ENCODE results near the gene ST3GAL3.

The ST3GAL3 gene

GRCh38 chr1:43880604-43881003 lies 173.3 kb downstream of the ST3GAL3 start:
- Histone ChIP-seq H3K4me3 (no peak overlapping the region), H3K36me3 (ENCODE audit: insufficient read depth, low read length) (no peaks in the 10 kb centered on the region), H3K27ac (no peak overlapping the region), H3K9ac (ENCODE audit: insufficient read length) (no peak overlapping the region), H3K9me3 (ENCODE audit: low read depth, low read length) (no peaks in the 10 kb centered on the region)
- no peak for DNase-seq (ENCODE audit: low read depth, low spot score)
- no peak for TF ChIP-seq POLR2AphosphoS5 (IDR thresholded peaks at IDR 0.05; ENCODE audit: borderline replicate concordance, low read depth, low read length)

GRCh38 chr1:43881415-43881814 lies 174.1 kb downstream of the ST3GAL3 start:
- H3K9me3 ChIP-seq (ENCODE audit: low read depth, low read length), result no peaks in the 10 kb centered on the region
- no peak overlapping the region for H3K9ac ChIP-seq (ENCODE audit: insufficient read length)
- no peak overlapping the region for H3K4me3 ChIP-seq
- no peaks in the 10 kb centered on the region for H3K36me3 ChIP-seq (ENCODE audit: insufficient read depth, low read length)
- no peak for TF ChIP-seq POLR2AphosphoS5 (IDR thresholded peaks at IDR 0.05; ENCODE audit: borderline replicate concordance, low read depth, low read length)
- peak overlapping the region; percentile 7; the same call in 1 of the 2 replicates for H3K27ac ChIP-seq
- peak; percentile 30 for DNase-seq (ENCODE audit: low read depth, low spot score)

GRCh38 chr1:43882763-43883162 lies 175.4 kb downstream of the ST3GAL3 start:
- H3K36me3 ChIP-seq (ENCODE audit: insufficient read depth, low read length), result no peaks in the 10 kb centered on the region
- H3K4me3 ChIP-seq, result no peak overlapping the region
- DNase-seq (ENCODE audit: low read depth, low spot score), result no peak
- H3K9me3 ChIP-seq (ENCODE audit: low read depth, low read length), result no peaks in the 10 kb centered on the region
- TF ChIP-seq POLR2AphosphoS5 (IDR thresholded peaks at IDR 0.05; ENCODE audit: borderline replicate concordance, low read depth, low read length) (no peak), EZH2 (IDR thresholded peaks at IDR 0.05) (no peak), FOXP2 (optimal IDR thresholded peaks at IDR 0.05; ENCODE audit: control extremely low read depth, extremely low read length, insufficient read depth) (no peak)
- H3K9ac ChIP-seq (ENCODE audit: insufficient read length), result no peak overlapping the region
- no peak overlapping the region for H3K27ac ChIP-seq

- no peaks in the 10 kb centered on the region for H3K36me3 ChIP-seq (ENCODE audit: insufficient read depth, low read length)
- DNase-seq (ENCODE audit: low read depth, low spot score), result no peak
- H3K9me3 ChIP-seq (ENCODE audit: low read depth, low read length), result no peaks in the 10 kb centered on the region
- H3K4me3 ChIP-seq, result no peak overlapping the region
- no peak overlapping the region for H3K27ac ChIP-seq
- no peak overlapping the region for H3K9ac ChIP-seq (ENCODE audit: insufficient read length)
- no peak for TF ChIP-seq FOXP2 (optimal IDR thresholded peaks at IDR 0.05; ENCODE audit: control extremely low read depth, extremely low read length, insufficient read depth)
- no peak for TF ChIP-seq POLR2AphosphoS5 (IDR thresholded peaks at IDR 0.05; ENCODE audit: borderline replicate concordance, low read depth, low read length)
- no peak for TF ChIP-seq EZH2 (IDR thresholded peaks at IDR 0.05)
Observed at GRCh38 chr1:43883321-43883720, 176.0 kb downstream of the ST3GAL3 start.

- Histone ChIP-seq H3K4me3 (no peak overlapping the region), H3K36me3 (ENCODE audit: insufficient read depth, low read length) (no peaks in the 10 kb centered on the region), H3K27ac (no peak overlapping the region), H3K9me3 (ENCODE audit: low read depth, low read length) (no peaks in the 10 kb centered on the region), H3K9ac (ENCODE audit: insufficient read length) (no peak overlapping the region)
- DNase-seq (ENCODE audit: low read depth, low spot score), result no peak
- no peak for TF ChIP-seq POLR2AphosphoS5 (IDR thresholded peaks at IDR 0.05; ENCODE audit: borderline replicate concordance, low read depth, low read length)
Observed at GRCh38 chr1:43885279-43885801, 178.0 kb downstream of the ST3GAL3 start.

- Histone ChIP-seq H3K9ac (ENCODE audit: insufficient read length) (no peak overlapping the region), H3K9me3 (ENCODE audit: low read depth, low read length) (no peaks in the 10 kb centered on the region), H3K4me3 (no peak overlapping the region), H3K36me3 (ENCODE audit: insufficient read depth, low read length) (no peaks in the 10 kb centered on the region), H3K27ac (no peak overlapping the region)
- TF ChIP-seq EZH2 (IDR thresholded peaks at IDR 0.05) (no peak), POLR2AphosphoS5 (IDR thresholded peaks at IDR 0.05; ENCODE audit: borderline replicate concordance, low read depth, low read length) (no peak), FOXP2 (optimal IDR thresholded peaks at IDR 0.05; ENCODE audit: control extremely low read depth, extremely low read length, insufficient read depth) (no peak)
- DNase-seq (ENCODE audit: low read depth, low spot score), result no peak
Observed at GRCh38 chr1:43887748-43888147, 180.4 kb downstream of the ST3GAL3 start.

- Histone ChIP-seq H3K4me3 (no peak overlapping the region), H3K9ac (ENCODE audit: insufficient read length) (no peak overlapping the region), H3K9me3 (ENCODE audit: low read depth, low read length) (no peaks in the 10 kb centered on the region), H3K36me3 (ENCODE audit: insufficient read depth, low read length) (peaks cover 8% of the 10 kb centered on the region; the same call in 1 of the 2 replicates), H3K27ac (no peak overlapping the region)
- no peak for TF ChIP-seq FOXP2 (optimal IDR thresholded peaks at IDR 0.05; ENCODE audit: control extremely low read depth, extremely low read length, insufficient read depth)
- TF ChIP-seq EZH2 (IDR thresholded peaks at IDR 0.05), result no peak
- no peak for DNase-seq (ENCODE audit: low read depth, low spot score)
Observed at GRCh38 chr1:43890815-43891214, 183.5 kb downstream of the ST3GAL3 start.

GRCh38 chr1:43893006-43893405 lies 185.7 kb downstream of the ST3GAL3 start:
- Histone ChIP-seq H3K4me3 (no peak overlapping the region), H3K36me3 (ENCODE audit: insufficient read depth, low read length) (peaks cover 8% of the 10 kb centered on the region; the same call in 1 of the 2 replicates), H3K9ac (ENCODE audit: insufficient read length) (no peak overlapping the region), H3K9me3 (ENCODE audit: low read depth, low read length) (no peaks in the 10 kb centered on the region), H3K27ac (no peak overlapping the region)
- no peak for DNase-seq (ENCODE audit: low read depth, low spot score)
- TF ChIP-seq POLR2AphosphoS5 (IDR thresholded peaks at IDR 0.05; ENCODE audit: borderline replicate concordance, low read depth, low read length), result no peak
- no peak for TF ChIP-seq FOXP2 (optimal IDR thresholded peaks at IDR 0.05; ENCODE audit: control extremely low read depth, extremely low read length, insufficient read depth)
- no peak for TF ChIP-seq EZH2 (IDR thresholded peaks at IDR 0.05)

GRCh38 chr1:43898981-43899380 lies 191.6 kb downstream of the ST3GAL3 start:
- no peak overlapping the region for H3K4me3 ChIP-seq
- H3K36me3 ChIP-seq (ENCODE audit: insufficient read depth, low read length), result peaks cover 14% of the 10 kb centered on the region; the same call in 1 of the 2 replicates
- no peak for TF ChIP-seq FOXP2 (optimal IDR thresholded peaks at IDR 0.05; ENCODE audit: control extremely low read depth, extremely low read length, insufficient read depth)
- TF ChIP-seq POLR2AphosphoS5 (IDR thresholded peaks at IDR 0.05; ENCODE audit: borderline replicate concordance, low read depth, low read length), result no peak
- TF ChIP-seq EZH2 (IDR thresholded peaks at IDR 0.05), result no peak
- no peaks in the 10 kb centered on the region for H3K9me3 ChIP-seq (ENCODE audit: low read depth, low read length)
- no peak overlapping the region for H3K9ac ChIP-seq (ENCODE audit: insufficient read length)
- no peak for DNase-seq (ENCODE audit: low read depth, low spot score)
- H3K27ac ChIP-seq, result no peak overlapping the region
